LNCaP clone FGC (cell line): ENCODE data around the gene NLRP13.

Experiments
- DNase-seq: peaks from one replicate; pipeline ENCODE4 v3.0.0-alpha.2; 2011; ENCODE audit warnings: low read depth
- H3K4me3 ChIP-seq: 2 replicates; pipeline ENCODE4 v1.5.1; 2011; ENCODE audit warnings: mild to moderate bottlenecking, low read depth, low read length, control low read depth
- CTCF ChIP-seq: IDR thresholded peaks from 2 replicates; pipeline ENCODE4 v1.5.1; 2012; ENCODE audit warnings: mild to moderate bottlenecking; ENCODE audit not compliant: control insufficient read depth, insufficient read depth; ENCODE audit errors: extremely low read depth

Gene NLRP13

GRCh38 chr19:55867101-55867500, 65.0 kb downstream of the NLRP13 start:
- TF ChIP-seq CTCF, result no peak
- no peak for DNase-seq

DNA sequence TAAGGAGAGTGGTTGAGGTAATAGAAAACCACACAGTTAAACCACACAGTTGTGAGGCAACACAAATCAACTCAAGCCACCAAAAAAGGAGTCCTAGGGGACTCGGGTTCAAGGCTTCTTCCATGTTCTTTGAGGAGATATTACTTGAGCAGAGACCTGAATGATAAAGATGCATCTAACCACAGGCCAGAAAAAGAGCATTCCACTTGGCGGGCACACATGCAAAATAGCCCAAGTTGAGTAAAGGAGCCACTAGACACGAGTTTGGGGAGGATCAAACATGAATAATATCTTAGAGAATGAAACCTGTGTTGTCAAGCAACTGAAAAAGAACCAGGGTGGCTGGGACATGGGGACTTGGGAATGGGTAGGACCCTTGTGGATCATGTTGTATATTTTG, 65.6 kb downstream of the NLRP13 start:
- no peak for DNase-seq

More at GRCh38 chr19:55867101-55867500, 65.0 kb downstream of the NLRP13 start:
- no peak overlapping the region for H3K4me3 ChIP-seq

GRCh38 chr19:55858969-55859368, 73.2 kb downstream of the NLRP13 start:
- TF ChIP-seq CTCF, result no peak
- DNase-seq, result no peak
- H3K4me3 ChIP-seq, result no peak overlapping the region

More for the DNA sequence above, 65.6 kb downstream of the NLRP13 start:
- H3K4me3 ChIP-seq, result no peak overlapping the region
- TF ChIP-seq CTCF, result no peak

DNA sequence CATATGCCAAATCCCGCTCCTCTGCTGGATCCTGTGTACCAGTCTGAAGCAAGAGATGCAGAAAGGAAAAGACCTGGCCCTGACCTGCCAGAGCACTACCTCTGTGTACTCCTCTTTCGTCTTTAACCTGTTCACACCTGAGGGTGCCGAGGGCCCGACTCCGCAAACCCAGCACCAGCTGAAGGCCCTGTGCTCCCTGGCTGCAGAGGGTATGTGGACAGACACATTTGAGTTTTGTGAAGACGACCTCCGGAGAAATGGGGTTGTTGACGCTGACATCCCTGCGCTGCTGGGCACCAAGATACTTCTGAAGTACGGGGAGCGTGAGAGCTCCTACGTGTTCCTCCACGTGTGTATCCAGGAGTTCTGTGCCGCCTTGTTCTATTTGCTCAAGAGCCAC, 73.7 kb downstream of the NLRP13 start:
- no peak for DNase-seq
- TF ChIP-seq CTCF, result no peak
- H3K4me3 ChIP-seq, result no peak overlapping the region

DNA sequence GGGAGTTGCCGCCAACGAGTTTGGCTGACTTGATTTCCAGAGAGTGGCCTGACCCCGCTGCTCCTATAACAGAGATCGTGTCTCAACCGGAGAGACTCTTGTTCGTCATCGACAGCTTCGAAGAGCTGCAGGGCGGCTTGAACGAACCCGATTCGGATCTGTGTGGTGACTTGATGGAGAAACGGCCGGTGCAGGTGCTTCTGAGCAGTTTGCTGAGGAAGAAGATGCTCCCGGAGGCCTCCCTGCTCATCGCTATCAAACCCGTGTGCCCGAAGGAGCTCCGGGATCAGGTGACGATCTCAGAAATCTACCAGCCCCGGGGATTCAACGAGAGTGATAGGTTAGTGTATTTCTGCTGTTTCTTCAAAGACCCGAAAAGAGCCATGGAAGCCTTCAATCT, 74.2 kb downstream of the NLRP13 start:
- H3K4me3 ChIP-seq, result no peak overlapping the region
- DNase-seq, result no peak

DNA sequence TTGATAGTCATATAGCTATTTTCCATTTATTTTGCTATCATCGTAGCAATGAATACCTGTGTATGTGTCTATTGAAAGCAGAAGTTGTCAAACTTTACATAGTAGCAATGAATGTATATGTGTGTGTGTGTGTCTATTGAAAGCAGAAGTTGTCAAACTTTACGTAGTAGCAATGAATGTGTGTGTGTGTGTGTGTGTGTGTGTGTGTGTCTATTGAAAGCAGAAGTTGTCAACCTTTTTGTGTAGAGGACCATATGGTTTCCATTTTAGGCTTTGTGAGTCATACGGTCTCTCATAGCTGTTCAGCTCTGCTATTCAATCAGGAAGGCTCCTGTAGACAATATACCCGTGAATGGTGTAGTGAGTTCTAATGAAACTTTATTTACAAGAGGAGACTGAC, 75.0 kb downstream of the NLRP13 start:
- H3K4me3 ChIP-seq, result no peak overlapping the region
- DNase-seq, result no peak
- TF ChIP-seq CTCF, result no peak

More for the DNA sequence above, 74.2 kb downstream of the NLRP13 start:
- no peak for TF ChIP-seq CTCF

GRCh38 chr19:55855160-55855559, 77.0 kb downstream of the NLRP13 start:
- no peak overlapping the region for H3K4me3 ChIP-seq
- no peak for DNase-seq
- TF ChIP-seq CTCF, result no peak
